ENCODE data around the gene CWC25. TPM values are rescaled to one million over a fixed set of nuclear protein-coding genes. Genes with fewer than 3 reads are reported as not detected.

Gene CWC25
- total and polyA plus RNA-seq, 2 of the 13 experiments (the other 11 are each of a cell fraction or from before 2014, with no cell fraction given) = 15.6 to 22.7 TPM

DNA sequence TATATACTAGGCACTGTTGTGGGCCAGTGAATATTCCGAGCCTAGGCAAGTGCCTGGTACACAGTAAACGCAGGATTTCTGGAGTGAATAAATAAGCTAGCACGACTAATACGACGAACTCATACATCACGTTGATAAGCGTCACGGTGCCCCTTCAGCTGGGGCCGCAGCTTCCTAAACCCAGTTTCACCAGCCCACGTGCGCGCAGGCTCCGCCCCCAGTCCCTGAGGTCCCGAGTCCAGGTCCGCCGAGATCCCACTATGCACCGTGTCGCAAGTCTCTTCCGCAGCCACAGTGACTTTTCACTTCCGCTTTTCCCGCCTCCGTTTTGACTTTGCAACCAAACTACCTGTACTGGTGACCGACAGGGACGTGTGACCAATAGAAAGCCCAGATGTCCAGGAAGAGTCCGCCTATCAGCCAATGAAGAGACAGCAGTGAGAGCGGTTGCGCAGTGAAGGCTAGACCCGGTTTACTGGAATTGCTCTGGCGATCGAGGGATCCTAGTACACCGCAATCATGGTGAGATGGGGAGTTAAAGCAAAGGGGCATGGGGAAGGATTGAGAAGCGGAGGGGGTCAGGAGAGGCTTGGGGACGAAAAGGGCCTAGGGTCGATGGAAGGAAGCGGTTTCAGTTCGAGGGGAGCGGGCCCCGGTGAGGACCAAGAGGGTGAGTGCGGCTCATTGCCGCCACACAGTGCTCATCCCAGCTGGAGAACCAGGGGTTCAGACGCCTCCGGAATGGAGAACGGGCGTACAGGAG is 72.6 kb downstream of the CWC25 start, which contains the start of gene PSMB3 (continued):
- TF ChIP-seq SIX1 (CRISPR knock-in tag; IDR thresholded peaks at IDR 0.05; ENCODE audit: borderline replicate concordance) = no peak
- no peak for TF ChIP-seq PAWR (CRISPR knock-in tag; IDR thresholded peaks at IDR 0.05; ENCODE audit: borderline replicate concordance)
- no peak for TF ChIP-seq MYNN (CRISPR knock-in tag; IDR thresholded peaks at IDR 0.05; ENCODE audit: low read depth)
- 0 out of 2 replicates have a peak, but pooled peaks have one; percentile 35 for TF ChIP-seq KDM5B (CRISPR knock-in tag; IDR thresholded peaks at IDR 0.05; ENCODE audit: borderline replicate concordance)
- TF ChIP-seq NFE2 (CRISPR knock-in tag; IDR thresholded peaks at IDR 0.05) = peak; percentile 48; the same call in 1 of the 2 replicates
- TF ChIP-seq ZNF263 (CRISPR knock-in tag; IDR thresholded peaks at IDR 0.05) = no peak; the same call in 1 of the 2 replicates
- TF ChIP-seq, protein P1, sequence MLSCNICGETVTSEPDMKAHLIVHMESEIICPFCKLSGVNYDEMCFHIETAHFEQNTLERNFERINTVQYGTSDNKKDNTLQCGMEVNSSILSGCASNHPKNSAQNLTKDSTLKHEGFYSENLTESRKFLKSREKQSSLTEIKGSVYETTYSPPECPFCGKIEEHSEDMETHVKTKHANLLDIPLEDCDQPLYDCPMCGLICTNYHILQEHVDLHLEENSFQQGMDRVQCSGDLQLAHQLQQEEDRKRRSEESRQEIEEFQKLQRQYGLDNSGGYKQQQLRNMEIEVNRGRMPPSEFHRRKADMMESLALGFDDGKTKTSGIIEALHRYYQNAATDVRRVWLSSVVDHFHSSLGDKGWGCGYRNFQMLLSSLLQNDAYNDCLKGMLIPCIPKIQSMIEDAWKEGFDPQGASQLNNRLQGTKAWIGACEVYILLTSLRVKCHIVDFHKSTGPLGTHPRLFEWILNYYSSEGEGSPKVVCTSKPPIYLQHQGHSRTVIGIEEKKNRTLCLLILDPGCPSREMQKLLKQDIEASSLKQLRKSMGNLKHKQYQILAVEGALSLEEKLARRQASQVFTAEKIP (CRISPR knock-in tag; IDR thresholded peaks at IDR 0.05; ENCODE audit: borderline replicate concordance) = no peak
- peak; percentile 48; the same call in 1 of the 2 replicates for TF ChIP-seq ZBTB21 (CRISPR knock-in tag; IDR thresholded peaks at IDR 0.05)
- TF ChIP-seq, protein P2, sequence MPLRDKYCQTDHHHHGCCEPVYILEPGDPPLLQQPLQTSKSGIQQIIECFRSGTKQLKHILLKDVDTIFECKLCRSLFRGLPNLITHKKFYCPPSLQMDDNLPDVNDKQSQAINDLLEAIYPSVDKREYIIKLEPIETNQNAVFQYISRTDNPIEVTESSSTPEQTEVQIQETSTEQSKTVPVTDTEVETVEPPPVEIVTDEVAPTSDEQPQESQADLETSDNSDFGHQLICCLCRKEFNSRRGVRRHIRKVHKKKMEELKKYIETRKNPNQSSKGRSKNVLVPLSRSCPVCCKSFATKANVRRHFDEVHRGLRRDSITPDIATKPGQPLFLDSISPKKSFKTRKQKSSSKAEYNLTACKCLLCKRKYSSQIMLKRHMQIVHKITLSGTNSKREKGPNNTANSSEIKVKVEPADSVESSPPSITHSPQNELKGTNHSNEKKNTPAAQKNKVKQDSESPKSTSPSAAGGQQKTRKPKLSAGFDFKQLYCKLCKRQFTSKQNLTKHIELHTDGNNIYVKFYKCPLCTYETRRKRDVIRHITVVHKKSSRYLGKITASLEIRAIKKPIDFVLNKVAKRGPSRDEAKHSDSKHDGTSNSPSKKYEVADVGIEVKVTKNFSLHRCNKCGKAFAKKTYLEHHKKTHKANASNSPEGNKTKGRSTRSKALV (CRISPR knock-in tag; IDR thresholded peaks at IDR 0.05) = no peak
- TF ChIP-seq, protein P3, sequence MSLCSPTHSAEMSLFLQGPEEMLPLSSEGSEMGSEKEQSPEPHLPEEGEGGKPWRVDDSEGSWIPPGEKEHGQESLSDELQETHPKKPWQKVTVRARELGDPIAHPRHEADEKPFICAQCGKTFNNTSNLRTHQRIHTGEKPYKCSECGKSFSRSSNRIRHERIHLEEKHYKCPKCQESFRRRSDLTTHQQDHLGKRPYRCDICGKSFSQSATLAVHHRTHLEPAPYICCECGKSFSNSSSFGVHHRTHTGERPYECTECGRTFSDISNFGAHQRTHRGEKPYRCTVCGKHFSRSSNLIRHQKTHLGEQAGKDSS (CRISPR knock-in tag; IDR thresholded peaks at IDR 0.05; ENCODE audit: borderline replicate concordance, low read depth) = peak; percentile 98; the same call in 1 of the 2 replicates
- no peak; the same call in 1 of the 2 replicates for TF ChIP-seq ZNF737 (CRISPR knock-in tag; IDR thresholded peaks at IDR 0.05; ENCODE audit: borderline replicate concordance)
- no peak for TF ChIP-seq SOX6 (IDR thresholded peaks at IDR 0.05)
- peak; percentile 33; the same call in 1 of the 2 replicates for TF ChIP-seq SOX6 (CRISPR knock-in tag; IDR thresholded peaks at IDR 0.05)
- peak; percentile 72 for TF ChIP-seq FOSL2 (CRISPR knock-in tag; IDR thresholded peaks at IDR 0.05)
- TF ChIP-seq, protein P4, sequence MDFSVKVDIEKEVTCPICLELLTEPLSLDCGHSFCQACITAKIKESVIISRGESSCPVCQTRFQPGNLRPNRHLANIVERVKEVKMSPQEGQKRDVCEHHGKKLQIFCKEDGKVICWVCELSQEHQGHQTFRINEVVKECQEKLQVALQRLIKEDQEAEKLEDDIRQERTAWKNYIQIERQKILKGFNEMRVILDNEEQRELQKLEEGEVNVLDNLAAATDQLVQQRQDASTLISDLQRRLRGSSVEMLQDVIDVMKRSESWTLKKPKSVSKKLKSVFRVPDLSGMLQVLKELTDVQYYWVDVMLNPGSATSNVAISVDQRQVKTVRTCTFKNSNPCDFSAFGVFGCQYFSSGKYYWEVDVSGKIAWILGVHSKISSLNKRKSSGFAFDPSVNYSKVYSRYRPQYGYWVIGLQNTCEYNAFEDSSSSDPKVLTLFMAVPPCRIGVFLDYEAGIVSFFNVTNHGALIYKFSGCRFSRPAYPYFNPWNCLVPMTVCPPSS (IDR thresholded peaks at IDR 0.05) = no peak
- TF ChIP-seq, protein P5, sequence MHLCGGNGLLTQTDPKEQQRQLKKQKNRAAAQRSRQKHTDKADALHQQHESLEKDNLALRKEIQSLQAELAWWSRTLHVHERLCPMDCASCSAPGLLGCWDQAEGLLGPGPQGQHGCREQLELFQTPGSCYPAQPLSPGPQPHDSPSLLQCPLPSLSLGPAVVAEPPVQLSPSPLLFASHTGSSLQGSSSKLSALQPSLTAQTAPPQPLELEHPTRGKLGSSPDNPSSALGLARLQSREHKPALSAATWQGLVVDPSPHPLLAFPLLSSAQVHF (CRISPR knock-in tag; IDR thresholded peaks at IDR 0.05) = no peak
- TF ChIP-seq FOXA3 (CRISPR knock-in tag; IDR thresholded peaks at IDR 0.05) = peak; percentile 65; the same call in 1 of the 2 replicates
- no peak for TF ChIP-seq NCOA5 (CRISPR knock-in tag; IDR thresholded peaks at IDR 0.05)
- TF ChIP-seq ZNF326 (CRISPR knock-in tag; IDR thresholded peaks at IDR 0.05; ENCODE audit: borderline replicate concordance) = no peak
- TF ChIP-seq NR3C1 (CRISPR knock-in tag; IDR thresholded peaks at IDR 0.05) = no peak
- TF ChIP-seq SALL1 (CRISPR knock-in tag; IDR thresholded peaks at IDR 0.05) = peak; percentile 69
- 0 out of 2 replicates have a peak, but pooled peaks have one; percentile 37 for TF ChIP-seq ZNF557 (CRISPR knock-in tag; IDR thresholded peaks at IDR 0.05)
- TF ChIP-seq PLRG1 (conservative IDR thresholded peaks at IDR 0.05) = no peak
- 0 out of 2 replicates have a peak, but pooled peaks have one; percentile 26 for TF ChIP-seq ZNF224 (CRISPR knock-in tag; IDR thresholded peaks at IDR 0.05)

Data from HepG2 (cell line).